NB4 (cell line): ENCODE measurements around the gene TPST2.

Experiments used
- CTCF ChIP-seq: IDR thresholded peaks from one replicate; pipeline ENCODE4 v1.5.1; 2012; ENCODE audit warnings: low read depth, low read length
- MAX ChIP-seq: IDR thresholded peaks from 2 replicates; pipeline ENCODE4 v1.6.1; 2011; ENCODE audit warnings: low read depth, low read length
- POLR2A ChIP-seq: IDR thresholded peaks from 2 replicates; pipeline ENCODE4 v1.6.1; 2011; ENCODE audit warnings: mild to moderate bottlenecking; ENCODE audit not compliant: insufficient read length; ENCODE audit errors: extremely low read depth

- TF ChIP-seq CTCF (no peak), POLR2A (no peak), MAX (no peak)
Observed at GRCh38 chr22:26573026-26573662, 16.8 kb downstream of the TPST2 start.
